ENCODE data around the gene FAM227B.
A peak's percentile ranks its signal among the peaks of the same experiment; 100 is the strongest.
"Not testable (repeated sequence)": the region's sequence is repeated elsewhere in the genome, so short reads cannot be mapped to it uniquely, and the experiment has no call there.

Gene FAM227B

GRCh38 chr15:49620658-49621368 lies at the start of gene FAM227B, which contains the start of gene DTWD1:
Gene FAM227B, minus strand, starts transcription at chr15:49620818. Its CDS starts 5,647 bp downstream, at chr15:49615171.
Gene DTWD1, plus strand, starts transcription at chr15:49621048. Its CDS starts 4,120 bp downstream, at chr15:49625168.
- DNase-seq, result peak; percentile 89

GRCh38 chr15:49669288-49669687 lies 48.7 kb upstream of the FAM227B start:
- no peak for DNase-seq

GRCh38 chr15:49666486-49666885 lies 45.9 kb upstream of the FAM227B start:
- not testable (repeated sequence) for DNase-seq

GRCh38 chr15:49664716-49665115 lies 44.1 kb upstream of the FAM227B start:
- DNase-seq, result no peak

GRCh38 chr15:49656734-49657133 lies 36.1 kb upstream of the FAM227B start:
- DNase-seq, result no peak

GRCh38 chr15:49652922-49653321 lies 32.3 kb upstream of the FAM227B start:
- no peak for DNase-seq

DNA sequence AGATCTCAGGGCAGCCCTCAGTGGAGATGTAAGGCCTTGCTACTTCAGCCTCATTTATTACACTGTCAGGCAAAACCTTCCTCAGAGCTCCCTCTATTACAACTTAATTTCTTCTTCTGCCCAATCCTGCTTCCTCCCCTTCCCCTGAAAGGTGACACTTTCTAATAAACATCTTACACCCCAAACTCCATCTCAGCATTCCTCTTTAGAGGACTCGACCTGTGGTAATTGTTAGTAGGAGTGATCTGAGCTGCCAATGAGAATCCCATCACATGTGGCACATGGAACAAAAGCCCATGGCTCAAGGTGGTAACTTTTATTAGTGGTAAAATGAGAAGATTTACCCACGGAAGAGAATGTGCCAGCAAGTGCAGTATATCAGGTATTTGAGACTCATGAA lies 30.1 kb upstream of the FAM227B start:
- DNase-seq, result no peak

- DNase-seq, result no peak
These were observed 29.4 kb upstream of the FAM227B start for GRCh38 chr15:49649987-49650386.

- no peak for DNase-seq
These were observed 26.3 kb upstream of the FAM227B start for GRCh38 chr15:49646891-49647290.

GRCh38 chr15:49645941-49646340 lies 25.3 kb upstream of the FAM227B start:
- DNase-seq, result no peak

GRCh38 chr15:49645277-49645676 lies 24.7 kb upstream of the FAM227B start:
- DNase-seq, result no peak

- DNase-seq, result no peak
These were observed 23.8 kb upstream of the FAM227B start for GRCh38 chr15:49644364-49644794.

- DNase-seq, result no peak
These were observed 17.2 kb upstream of the FAM227B start for GRCh38 chr15:49637857-49638256.

- DNase-seq, result no peak
These were observed 7.8 kb upstream of the FAM227B start for GRCh38 chr15:49628379-49628778.

- no peak for DNase-seq
These were observed 6.8 kb upstream of the FAM227B start for GRCh38 chr15:49627407-49627877.

- DNase-seq, result no peak
These were observed 4.9 kb upstream of the FAM227B start for GRCh38 chr15:49625460-49626036.

DNA sequence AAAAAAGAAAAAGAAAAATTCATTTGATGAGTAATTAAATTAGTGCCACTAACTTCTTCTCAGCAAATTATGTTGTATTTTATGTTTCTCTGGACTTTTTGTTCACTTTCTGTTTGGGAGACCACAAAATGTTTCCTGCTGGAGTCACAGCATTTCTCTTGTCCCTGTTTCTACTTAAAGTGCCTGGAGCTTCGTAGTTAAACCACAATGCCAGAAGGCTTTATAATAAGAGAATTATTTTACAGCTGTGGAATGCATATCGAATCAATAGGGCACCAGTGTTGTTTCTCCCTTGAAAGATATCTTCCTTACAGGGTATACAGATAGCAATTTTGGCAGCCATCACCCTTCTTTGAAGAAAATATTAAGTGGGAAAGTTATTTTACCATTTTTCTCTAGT lies 3.4 kb upstream of the FAM227B start:
- no peak for DNase-seq

- DNase-seq, result no peak
These were observed 1.9 kb upstream of the FAM227B start for GRCh38 chr15:49622561-49622960.

GRCh38 chr15:49621887-49622286 lies 1.3 kb upstream of the FAM227B start:
- DNase-seq, result no peak

- DNase-seq, result no peak
These were observed 788 bp upstream of the FAM227B start for GRCh38 chr15:49621401-49621811.

- DNase-seq, result no peak
These were observed 419 bp downstream of the FAM227B start for GRCh38 chr15:49620199-49620598.

GRCh38 chr15:49619226-49619625 lies 1.4 kb downstream of the FAM227B start:
- no peak for DNase-seq

GRCh38 chr15:49612240-49612639 lies 8.4 kb downstream of the FAM227B start:
- not testable (repeated sequence) for DNase-seq

- DNase-seq, result no peak
These were observed 10.3 kb downstream of the FAM227B start for GRCh38 chr15:49610157-49610918.
